Hypothalamus (tissue), 51 donors: ENCODE data around the gene IGIP.

Experiments
- DNase-seq, 51 donors: peaks; one replicate each; lab custom pipeline; 2025; lab: John Stamatoyannopoulos, UW

The IGIP gene

GRCh38 chr5:140111011-140111858 is 14.5 kb upstream of the IGIP start:
- DNase-seq = no peak

- no peak for DNase-seq
Measured at GRCh38 chr5:140111859-140112551, 13.7 kb upstream of the IGIP start.

- no peak for DNase-seq
Measured at GRCh38 chr5:140112685-140113179, 13.0 kb upstream of the IGIP start.

- peak in 18 of 51 donors; percentile 13 to 68 (median 40) for DNase-seq
Measured at GRCh38 chr5:140113180-140113698, 12.5 kb upstream of the IGIP start.

GRCh38 chr5:140113699-140114263 is 12.0 kb upstream of the IGIP start, which contains the start of gene PURA:
TSS of gene PURA (plus strand) at chr5:140114109. CDS start at chr5:140114182, 73 bp downstream.
- DNase-seq = peak; percentile 33 to 89 (median 79)

GRCh38 chr5:140114341-140115185 is 11.2 kb upstream of the IGIP start:
- peak in 31 of 51 donors; percentile 22 to 77 (median 56) for DNase-seq

- DNase-seq = no peak
Measured at GRCh38 chr5:140115186-140115500, 10.6 kb upstream of the IGIP start.

- DNase-seq = no peak
Measured at GRCh38 chr5:140116716-140117115, 9.0 kb upstream of the IGIP start.

GRCh38 chr5:140117523-140117922 is 8.2 kb upstream of the IGIP start:
- DNase-seq = no peak

- DNase-seq = no peak
Measured at GRCh38 chr5:140118302-140118936, 7.3 kb upstream of the IGIP start.

GRCh38 chr5:140126315-140127012 is 727 bp downstream of the IGIP start:
- no peak for DNase-seq

- DNase-seq = no peak
Measured at GRCh38 chr5:140128376-140128775, 2.6 kb downstream of the IGIP start.

GRCh38 chr5:140130949-140131733 is 5.4 kb downstream of the IGIP start:
- DNase-seq = no peak

GRCh38 chr5:140131967-140132409 is 6.3 kb downstream of the IGIP start:
- no peak for DNase-seq

- no peak for DNase-seq
Measured at GRCh38 chr5:140133514-140134167, 7.9 kb downstream of the IGIP start.

- no peak for DNase-seq
Measured at GRCh38 chr5:140134277-140134935, 8.7 kb downstream of the IGIP start.

- DNase-seq = no peak
Measured at GRCh38 chr5:140135127-140135526, 9.4 kb downstream of the IGIP start.
